GM12878 (cell line): ENCODE measurements around the gene MAP1S.

Experiments
- CBFB ChIP-seq: IDR thresholded peaks from 2 replicates; pipeline ENCODE4 v1.6.1; 2016; ENCODE audit warnings: antibody characterized with exemption, low read depth
- ELK1 ChIP-seq: IDR thresholded peaks from 2 replicates; pipeline ENCODE4 v1.6.1; 2012; ENCODE audit warnings: low read depth, low read length, improper control_type of control experiment
- GABPA ChIP-seq: IDR thresholded peaks from 2 replicates; pipeline ENCODE4 v1.6.1; 2014; ENCODE audit warnings: antibody characterized with exemption, low read depth, mild to moderate bottlenecking, inconsistent platforms
- HDGF ChIP-seq: fragments of 450-650 bp; IDR thresholded peaks from 2 replicates; pipeline ENCODE4 v1.6.1; 2016; ENCODE audit warnings: antibody characterized with exemption
- NRF1 ChIP-seq: conservative IDR thresholded peaks from 2 replicates; pipeline ENCODE4 v1.6.1; 2011; ENCODE audit warnings: mild to moderate bottlenecking, low read depth, low read length, improper control_type of control experiment
- TCF7 ChIP-seq: IDR thresholded peaks from 2 replicates; pipeline ENCODE4 v1.6.1; 2014; ENCODE audit warnings: antibody characterized with exemption, borderline replicate concordance
- ZBTB33 ChIP-seq: fragments of 450-650 bp; IDR thresholded peaks from 2 replicates; pipeline ENCODE4 v1.6.1; 2017; ENCODE audit warnings: mild to moderate bottlenecking
- ZNF217 ChIP-seq: fragments of 450-650 bp; IDR thresholded peaks from 2 replicates; pipeline ENCODE4 v1.6.1; 2017; ENCODE audit warnings: antibody characterized with exemption, mild to moderate bottlenecking

- no peak for TF ChIP-seq NRF1
- no peak for TF ChIP-seq ZNF217
- no peak for TF ChIP-seq CBFB
- TF ChIP-seq HDGF: no peak
- no peak for TF ChIP-seq ZBTB33
- TF ChIP-seq TCF7: no peak
- no peak for TF ChIP-seq ELK1
- TF ChIP-seq GABPA: no peak
Measured at GRCh38 chr19:17780781-17781180, 61.5 kb downstream of the MAP1S start.
